ENCODE measurements around the gene DRAM1.

The DRAM1 gene

GRCh38 chr12:101951002-101951670, 73.8 kb downstream of the DRAM1 start:
- no peak for TF ChIP-seq TAF1 (IDR thresholded peaks at IDR 0.05; ENCODE audit: borderline replicate concordance, low read depth, low read length)
- TF ChIP-seq POLR2AphosphoS5 (IDR thresholded peaks at IDR 0.05; ENCODE audit: low read depth, low read length): no peak
- TF ChIP-seq POLR2A (IDR thresholded peaks at IDR 0.05; ENCODE audit: low read depth, low read length): no peak
- FAIRE-seq (no peak), DNase-seq (ENCODE audit: insufficient read length) (no peak)

- no peak for DNase-seq (ENCODE audit: insufficient read length)
- no peak for TF ChIP-seq POLR2AphosphoS5 (IDR thresholded peaks at IDR 0.05; ENCODE audit: low read depth, low read length)
- TF ChIP-seq TAF1 (IDR thresholded peaks at IDR 0.05; ENCODE audit: borderline replicate concordance, low read depth, low read length): no peak
- no peak for TF ChIP-seq POLR2A (IDR thresholded peaks at IDR 0.05; ENCODE audit: low read depth, low read length)
- no peak for FAIRE-seq
These were observed 76.7 kb downstream of the DRAM1 start for GRCh38 chr12:101954113-101954512.

DNA sequence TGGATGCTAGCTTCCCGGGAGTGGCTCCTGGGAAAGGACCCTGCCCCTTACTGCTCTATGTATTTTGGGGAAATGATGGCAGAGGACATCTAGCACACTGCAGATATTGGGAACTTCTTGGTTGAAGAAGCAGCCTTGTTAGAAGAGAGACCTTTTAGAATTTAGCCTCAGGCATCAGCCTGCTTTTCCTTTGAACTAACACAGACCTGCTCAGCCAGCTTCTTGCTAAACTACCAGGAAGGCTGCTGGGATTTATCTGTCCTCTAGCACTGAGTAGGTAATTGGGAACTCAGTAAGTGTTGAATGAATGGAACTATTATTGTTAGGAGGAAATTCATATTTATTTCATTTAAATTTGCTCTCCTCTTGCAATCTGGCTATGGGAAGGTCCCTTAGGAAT, 77.3 kb downstream of the DRAM1 start:
- TF ChIP-seq TAF1 (IDR thresholded peaks at IDR 0.05; ENCODE audit: borderline replicate concordance, low read depth, low read length) (no peak), POLR2A (IDR thresholded peaks at IDR 0.05; ENCODE audit: low read depth, low read length) (no peak), POLR2AphosphoS5 (IDR thresholded peaks at IDR 0.05; ENCODE audit: low read depth, low read length) (no peak)
- DNase-seq (ENCODE audit: insufficient read length) (no peak), FAIRE-seq (no peak)

DNA sequence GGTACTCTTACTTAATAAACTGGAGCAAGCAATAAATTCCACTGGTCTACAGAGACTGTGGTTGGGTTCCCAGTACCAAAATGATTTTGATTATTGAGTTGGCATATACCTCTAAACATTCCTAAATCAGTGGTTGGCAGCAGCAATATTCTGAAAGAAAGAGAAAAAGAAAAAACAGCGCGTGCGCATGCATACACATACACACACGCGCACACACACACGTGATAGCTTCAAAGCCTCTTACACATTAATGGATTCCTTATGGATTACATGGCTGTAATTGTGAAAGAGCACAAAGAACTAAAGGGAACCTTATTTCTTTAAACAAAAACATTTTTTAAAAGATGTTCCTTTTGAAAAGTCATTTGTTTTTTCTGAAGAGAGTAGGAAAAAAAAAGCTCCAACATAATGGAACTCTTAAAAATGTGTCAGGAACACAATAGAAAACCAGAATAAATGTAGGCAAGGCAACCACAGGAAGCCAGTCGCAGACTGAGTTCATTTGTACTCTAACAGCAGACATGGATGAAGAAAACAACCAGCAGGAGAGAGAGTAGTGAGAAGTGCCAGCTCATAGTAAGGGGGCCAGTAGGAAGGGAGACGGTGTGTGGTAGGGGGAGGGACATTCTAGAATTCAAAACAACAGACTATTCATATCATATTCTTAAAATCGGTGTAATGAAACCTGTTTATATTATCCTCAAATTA, 80.0 kb downstream of the DRAM1 start:
- no peak for FAIRE-seq
- no peak for TF ChIP-seq TAF1 (IDR thresholded peaks at IDR 0.05; ENCODE audit: borderline replicate concordance, low read depth, low read length)
- TF ChIP-seq POLR2A (IDR thresholded peaks at IDR 0.05; ENCODE audit: low read depth, low read length): no peak
- no peak for TF ChIP-seq POLR2AphosphoS5 (IDR thresholded peaks at IDR 0.05; ENCODE audit: low read depth, low read length)

DNA sequence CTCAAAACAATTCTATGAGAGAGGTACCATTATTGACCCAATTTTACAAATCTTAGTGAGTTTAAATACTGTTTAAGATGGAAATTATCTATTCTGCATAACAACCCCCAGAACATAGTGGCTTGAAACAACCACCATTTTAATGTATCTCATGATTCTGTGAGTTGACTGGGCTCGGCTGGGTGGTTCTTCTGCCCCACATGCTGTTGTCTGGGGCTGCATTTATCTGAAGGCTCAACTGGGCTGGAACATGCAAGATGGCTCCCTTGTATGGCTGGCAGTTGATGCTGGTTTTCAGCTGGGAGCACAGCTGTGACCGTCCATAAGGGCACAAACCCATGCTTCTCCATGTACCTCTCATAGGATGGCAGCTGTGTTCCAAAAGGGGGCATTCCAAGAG, 82.2 kb downstream of the DRAM1 start:
- no peak for DNase-seq (ENCODE audit: insufficient read length)
- TF ChIP-seq POLR2AphosphoS5 (IDR thresholded peaks at IDR 0.05; ENCODE audit: low read depth, low read length) (no peak), POLR2A (IDR thresholded peaks at IDR 0.05; ENCODE audit: low read depth, low read length) (no peak), TAF1 (IDR thresholded peaks at IDR 0.05; ENCODE audit: borderline replicate concordance, low read depth, low read length) (no peak)
- FAIRE-seq: no peak

More for the DNA sequence above, 80.0 kb downstream of the DRAM1 start:
- no peak for DNase-seq (ENCODE audit: insufficient read length)

- no peak for TF ChIP-seq TAF1 (IDR thresholded peaks at IDR 0.05; ENCODE audit: borderline replicate concordance, low read depth, low read length)
- TF ChIP-seq POLR2AphosphoS5 (IDR thresholded peaks at IDR 0.05; ENCODE audit: low read depth, low read length): no peak
- no peak for TF ChIP-seq POLR2A (IDR thresholded peaks at IDR 0.05; ENCODE audit: low read depth, low read length)
- DNase-seq (ENCODE audit: insufficient read length) (no peak), FAIRE-seq (peak; percentile 27)
These were observed 85.1 kb downstream of the DRAM1 start for GRCh38 chr12:101962486-101962885.

DNA sequence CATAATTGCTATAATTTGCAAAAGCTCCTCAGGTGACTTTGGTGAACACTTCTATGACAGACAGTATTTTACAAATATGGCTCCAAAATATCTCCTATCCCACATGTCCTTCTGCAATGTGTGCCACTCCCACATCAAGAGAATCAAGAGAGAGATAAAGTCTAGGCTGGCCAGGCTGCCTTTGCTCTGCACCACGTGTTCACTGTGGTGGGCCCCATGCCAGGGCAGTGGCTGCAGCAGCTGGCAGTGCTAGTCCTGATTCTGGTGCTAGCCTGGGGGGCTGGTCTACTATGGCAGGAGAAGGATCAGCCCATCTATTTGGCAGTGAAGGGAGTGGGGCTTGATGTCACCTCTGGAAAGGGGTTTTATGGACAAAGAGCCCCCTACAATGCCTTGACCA, 86.3 kb downstream of the DRAM1 start:
- TF ChIP-seq POLR2A (IDR thresholded peaks at IDR 0.05; ENCODE audit: low read depth, low read length): no peak
- TF ChIP-seq TAF1 (IDR thresholded peaks at IDR 0.05; ENCODE audit: borderline replicate concordance, low read depth, low read length): no peak
- TF ChIP-seq POLR2AphosphoS5 (IDR thresholded peaks at IDR 0.05; ENCODE audit: low read depth, low read length): no peak
- FAIRE-seq: no peak
- no peak for DNase-seq (ENCODE audit: insufficient read length)

DNA sequence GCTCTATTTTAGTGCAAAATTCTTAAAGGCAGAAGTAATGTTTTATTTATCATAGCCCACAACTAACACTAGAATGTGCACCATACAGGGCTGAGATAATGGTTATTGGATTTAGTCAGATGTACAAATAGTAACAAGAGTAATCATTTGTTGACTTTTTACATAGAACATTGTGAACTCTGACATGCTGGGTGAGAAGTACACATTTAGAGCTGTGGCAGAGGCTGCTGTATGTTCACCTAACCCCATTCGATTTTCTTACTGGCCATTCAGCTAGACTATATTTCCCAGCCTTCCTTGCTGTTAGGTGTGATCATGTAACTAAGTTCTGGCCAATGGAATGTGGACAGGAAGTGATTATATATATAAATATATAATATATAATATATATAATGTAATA, 89.1 kb downstream of the DRAM1 start:
- peak; percentile 74 for FAIRE-seq
- TF ChIP-seq POLR2AphosphoS5 (IDR thresholded peaks at IDR 0.05; ENCODE audit: low read depth, low read length): no peak
- no peak for TF ChIP-seq TAF1 (IDR thresholded peaks at IDR 0.05; ENCODE audit: borderline replicate concordance, low read depth, low read length)
- no peak for TF ChIP-seq POLR2A (IDR thresholded peaks at IDR 0.05; ENCODE audit: low read depth, low read length)
- no peak for DNase-seq (ENCODE audit: insufficient read length)

DNA sequence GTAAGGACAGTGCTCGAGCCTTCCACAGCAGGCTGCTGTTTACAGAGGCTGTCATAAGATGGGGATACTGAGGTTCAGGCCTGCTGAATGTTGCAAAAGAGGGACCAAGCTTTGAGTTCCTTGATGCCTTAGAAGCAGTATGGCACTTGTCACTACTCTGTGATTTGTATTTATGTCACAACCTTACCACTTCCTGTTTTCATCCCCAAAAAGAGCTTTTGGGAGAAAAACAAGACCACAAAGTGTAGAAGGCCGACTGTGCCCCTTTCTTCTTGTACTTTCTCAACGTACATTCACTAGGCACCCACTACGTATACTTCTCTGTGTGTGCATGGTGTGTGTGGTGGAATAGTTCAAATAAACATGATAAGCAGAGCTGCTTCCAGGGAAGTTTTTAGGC, 90.1 kb downstream of the DRAM1 start:
- DNase-seq (ENCODE audit: insufficient read length) (no peak), FAIRE-seq (peak; percentile 81)
- TF ChIP-seq TAF1 (IDR thresholded peaks at IDR 0.05; ENCODE audit: borderline replicate concordance, low read depth, low read length) (no peak), POLR2A (IDR thresholded peaks at IDR 0.05; ENCODE audit: low read depth, low read length) (no peak), POLR2AphosphoS5 (IDR thresholded peaks at IDR 0.05; ENCODE audit: low read depth, low read length) (no peak)

DNA sequence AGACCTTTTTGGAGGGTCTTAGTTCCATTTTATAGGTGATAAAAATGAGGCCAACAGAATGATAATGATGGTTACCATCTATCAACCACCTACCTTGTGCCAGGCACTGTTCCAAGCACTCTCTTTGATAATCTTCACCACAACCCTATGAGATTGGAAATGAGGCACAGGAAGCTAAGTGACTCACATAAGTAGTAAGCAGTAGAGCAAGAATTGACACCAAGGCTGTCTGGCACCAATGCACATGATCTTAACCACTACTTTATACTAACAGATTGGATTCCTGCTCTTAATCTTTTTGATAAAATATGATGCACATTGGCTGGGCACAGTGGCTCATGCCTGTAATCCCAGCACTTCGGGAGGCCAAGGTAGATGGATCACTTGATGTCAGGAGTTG, 91.4 kb downstream of the DRAM1 start:
- no peak for FAIRE-seq
- TF ChIP-seq POLR2A (IDR thresholded peaks at IDR 0.05; ENCODE audit: low read depth, low read length) (no peak), POLR2AphosphoS5 (IDR thresholded peaks at IDR 0.05; ENCODE audit: low read depth, low read length) (no peak), TAF1 (IDR thresholded peaks at IDR 0.05; ENCODE audit: borderline replicate concordance, low read depth, low read length) (no peak)
- DNase-seq (ENCODE audit: insufficient read length): no peak

Measured in GM12892 (cell line).